HepG2 (cell line): ENCODE results near the gene L2HGDH. TPM values are rescaled to one million over a fixed set of nuclear protein-coding genes. Genes with fewer than 3 reads are reported as not detected.

Experiments used
- ARHGAP35 ChIP-seq: sonication (generic); formaldehyde crosslinking; IDR thresholded peaks from 2 replicates; pipeline ENCODE4 v1.9.0; 2022; ENCODE audit warnings: mild to moderate bottlenecking, inconsistent platforms, moderate library complexity, missing genetic modification reagents, borderline replicate concordance
- ASH2L ChIP-seq: fragments of 300-600, 200-600 bp; sonication (generic); IDR thresholded peaks from 2 replicates; pipeline ENCODE4 v1.7.0; 2017; ENCODE audit warnings: low read depth, mild to moderate bottlenecking, moderate library complexity, mixed read lengths, low read length; ENCODE audit not compliant: insufficient read length
- BRD4 ChIP-seq: sonication (generic); formaldehyde crosslinking; IDR thresholded peaks from 2 replicates; pipeline ENCODE4 v1.4.0; 2020; ENCODE audit warnings: missing genetic modification reagents
- CEBPZ ChIP-seq: IDR thresholded peaks from 2 replicates; pipeline ENCODE4 v1.6.1; 2012; ENCODE audit warnings: low read length, improper control_type of control experiment
- GZF1 ChIP-seq: sonication (generic); formaldehyde crosslinking; IDR thresholded peaks from 2 replicates; pipeline ENCODE4 v1.5.1; 2020; ENCODE audit warnings: mild to moderate bottlenecking, missing genetic modification reagents
- JUNB ChIP-seq: sonication (generic); formaldehyde crosslinking; IDR thresholded peaks from 2 replicates; pipeline ENCODE4 v1.8.0; 2022; ENCODE audit warnings: missing genetic modification reagents, mild to moderate bottlenecking, borderline replicate concordance
- MTERF4 ChIP-seq: sonication (generic); formaldehyde crosslinking; IDR thresholded peaks from 2 replicates; pipeline ENCODE4 v1.8.0; 2023; ENCODE audit warnings: mild to moderate bottlenecking, missing genetic modification reagents
- POLR2G ChIP-seq: fragments of 200-400 bp; formaldehyde crosslinking; IDR thresholded peaks from 2 replicates; pipeline ENCODE4 v1.6.1; 2018; ENCODE audit warnings: mild to moderate bottlenecking, low read depth, low read length, moderate library complexity
- SP2 ChIP-seq: sonication (generic); formaldehyde crosslinking; IDR thresholded peaks from 2 replicates; pipeline ENCODE4 v1.5.1; 2020; ENCODE audit warnings: mild to moderate bottlenecking, missing genetic modification reagents
- YY1 ChIP-seq: IDR thresholded peaks from 2 replicates; pipeline ENCODE4 v1.6.1; 2011; ENCODE audit warnings: low read length, low read depth, moderate library complexity, mild to moderate bottlenecking; ENCODE audit not compliant: insufficient read depth, insufficient replicate concordance
- ZBTB25 ChIP-seq: IDR thresholded peaks from 2 replicates; pipeline ENCODE4 v1.6.1; 2018; ENCODE audit warnings: missing genetic modification reagents
- ZBTB44 ChIP-seq: sonication (generic); formaldehyde crosslinking; IDR thresholded peaks from 2 replicates; pipeline ENCODE4 v1.4.0; 2020; ENCODE audit warnings: missing genetic modification reagents
- ZMYM3 ChIP-seq: sonication (generic); formaldehyde crosslinking; IDR thresholded peaks from 2 replicates; pipeline ENCODE4 v1.5.1; 2020; ENCODE audit warnings: mild to moderate bottlenecking, missing genetic modification reagents
- ZNF296 ChIP-seq: sonication (generic); formaldehyde crosslinking; conservative IDR thresholded peaks from 2 replicates; pipeline ENCODE4 v1.5.0; 2020; ENCODE audit warnings: mild to moderate bottlenecking, missing genetic modification reagents
- ZNF354B ChIP-seq: sonication (generic); formaldehyde crosslinking; IDR thresholded peaks from 2 replicates; pipeline ENCODE4 v1.8.0; 2022; ENCODE audit warnings: mild to moderate bottlenecking, missing genetic modification reagents
- ZNF460 ChIP-seq: sonication (generic); formaldehyde crosslinking; IDR thresholded peaks from 2 replicates; pipeline ENCODE4 v1.5.1; 2020; ENCODE audit warnings: missing genetic modification reagents, mild to moderate bottlenecking, borderline replicate concordance
- ZNF772 ChIP-seq: sonication (generic); formaldehyde crosslinking; IDR thresholded peaks from 2 replicates; pipeline ENCODE4 v1.5.0; 2020; ENCODE audit warnings: mild to moderate bottlenecking, missing genetic modification reagents
- polyA plus RNA-seq, 8 experiments: library from polyadenylated mRNA; depleted of rRNA in 3 of 8; stranded (reverse) in 7 of 8; unstranded in 1 of 8; fragments of >200 nt; fragmentation: Illumina TruSeq in 4 of 8; extraction: Trizol in 4 of 8; gene quantifications; 2 replicates each; pipeline versions ENCODE4 v1.2.1 to v1.2.3, GENCODE V29; 2011 to 2016; ENCODE audit warnings: low read depth in 4 of 8, missing spikeins in 1 of 8, mixed read lengths in 1 of 8; ENCODE audit not compliant: insufficient read depth in 1 of 8
- total RNA-seq, 5 experiments: library from RNA; depleted of rRNA; stranded (reverse); fragments of >200 nt; fragmentation: Illumina TruSeq; extraction: Trizol; gene quantifications; 2 replicates each; pipeline ENCODE4 v1.2.3, GENCODE V29; 2016; ENCODE audit warnings: low read depth in 1 of 5

L2HGDH gene
- total and polyA plus RNA-seq, 2 of the 13 experiments (the other 11 are each of a cell fraction or from before 2014, with no cell fraction given), result 3.3 to 5.0 TPM

- TF ChIP-seq ARHGAP35 (CRISPR knock-in tag), result no peak; the same call in 1 of the 2 replicates
- peak; percentile 70 for TF ChIP-seq ASH2L
- TF ChIP-seq BRD4 (CRISPR knock-in tag), result peak; percentile 69; the same call in 1 of the 2 replicates
- TF ChIP-seq ZBTB25 (CRISPR knock-in tag), result peak; percentile 52; the same call in 1 of the 2 replicates
- TF ChIP-seq POLR2G, result peak; percentile 91
- TF ChIP-seq JUNB, result no peak
- TF ChIP-seq SP2, result peak; percentile 79
- TF ChIP-seq CEBPZ, result no peak
- no peak for TF ChIP-seq GZF1 (CRISPR knock-in tag)
- TF ChIP-seq ZNF354B (CRISPR knock-in tag), result no peak
- TF ChIP-seq YY1, result peak; percentile 50
- TF ChIP-seq MTERF4, result peak; percentile 81; the same call in 1 of the 2 replicates
- TF ChIP-seq ZNF460 (CRISPR knock-in tag), result peak; percentile 37; the same call in 1 of the 2 replicates
- peak; percentile 84; the same call in 1 of the 2 replicates for TF ChIP-seq ZNF772
- peak; percentile 89 for TF ChIP-seq ZNF296 (CRISPR knock-in tag)
- peak; percentile 55 for TF ChIP-seq ZMYM3 (CRISPR knock-in tag)
- no peak for TF ChIP-seq ZBTB44 (CRISPR knock-in tag)
Observed at GRCh38 chr14:50311972-50312733, at the start of gene L2HGDH, which contains the start of gene DMAC2L (continued).
